Stimulated activated CD4-positive, alpha-beta T cell treated with anti-CD3 and anti-CD28 coated beads, Interleukin-4, amount 100 ng/mL, for 48 hours (primary cell): ENCODE results near the gene KRTAP10-8.
"Not testable (repeated sequence)": the region's sequence is repeated elsewhere in the genome, so short reads cannot be mapped to it uniquely, and the experiment has no call there.

Experiments
- DNase-seq, 2 donors: peaks; one replicate each; pipeline ENCODE4 v3.0.0-alpha.2; 2020; ENCODE audit warnings: low read depth in 2 of 2

Gene KRTAP10-8

DNA sequence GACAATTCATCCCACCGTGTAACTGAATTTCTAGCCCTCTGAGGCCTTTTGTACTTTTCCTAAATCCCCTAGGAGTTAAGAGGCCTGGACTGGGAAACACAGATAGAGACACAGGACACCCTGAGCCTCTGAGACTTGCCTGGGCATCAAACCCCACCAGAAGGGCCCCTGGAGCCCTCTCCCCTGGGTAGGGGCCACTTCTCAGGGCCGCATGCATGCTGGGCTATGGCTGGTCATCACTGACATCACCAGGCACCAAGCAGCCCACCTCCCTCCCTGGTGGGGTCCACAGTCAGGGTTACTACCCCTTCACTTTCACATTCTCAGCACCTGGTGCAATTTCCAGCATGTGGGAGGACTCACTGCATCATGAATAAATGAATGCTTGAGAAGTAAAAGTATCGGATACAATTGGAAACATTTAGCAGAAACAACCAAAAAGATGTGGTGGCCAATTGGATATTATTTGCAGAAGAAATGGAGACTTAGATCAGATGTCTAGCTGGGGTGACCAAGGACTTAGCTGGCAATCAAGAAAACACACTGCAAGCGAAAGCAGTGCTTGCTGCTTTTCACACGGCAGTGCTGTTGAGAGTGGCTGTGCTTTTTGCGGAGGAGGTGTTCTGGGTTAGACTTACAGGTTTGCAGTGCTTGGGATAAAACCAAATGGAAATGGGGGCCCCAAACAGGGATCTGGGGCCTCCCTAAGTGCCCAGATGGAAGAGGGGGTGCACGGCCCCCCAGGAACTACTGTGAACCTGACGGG is 12.4 kb upstream of the KRTAP10-8 start:
- DNase-seq, result no peak

DNA sequence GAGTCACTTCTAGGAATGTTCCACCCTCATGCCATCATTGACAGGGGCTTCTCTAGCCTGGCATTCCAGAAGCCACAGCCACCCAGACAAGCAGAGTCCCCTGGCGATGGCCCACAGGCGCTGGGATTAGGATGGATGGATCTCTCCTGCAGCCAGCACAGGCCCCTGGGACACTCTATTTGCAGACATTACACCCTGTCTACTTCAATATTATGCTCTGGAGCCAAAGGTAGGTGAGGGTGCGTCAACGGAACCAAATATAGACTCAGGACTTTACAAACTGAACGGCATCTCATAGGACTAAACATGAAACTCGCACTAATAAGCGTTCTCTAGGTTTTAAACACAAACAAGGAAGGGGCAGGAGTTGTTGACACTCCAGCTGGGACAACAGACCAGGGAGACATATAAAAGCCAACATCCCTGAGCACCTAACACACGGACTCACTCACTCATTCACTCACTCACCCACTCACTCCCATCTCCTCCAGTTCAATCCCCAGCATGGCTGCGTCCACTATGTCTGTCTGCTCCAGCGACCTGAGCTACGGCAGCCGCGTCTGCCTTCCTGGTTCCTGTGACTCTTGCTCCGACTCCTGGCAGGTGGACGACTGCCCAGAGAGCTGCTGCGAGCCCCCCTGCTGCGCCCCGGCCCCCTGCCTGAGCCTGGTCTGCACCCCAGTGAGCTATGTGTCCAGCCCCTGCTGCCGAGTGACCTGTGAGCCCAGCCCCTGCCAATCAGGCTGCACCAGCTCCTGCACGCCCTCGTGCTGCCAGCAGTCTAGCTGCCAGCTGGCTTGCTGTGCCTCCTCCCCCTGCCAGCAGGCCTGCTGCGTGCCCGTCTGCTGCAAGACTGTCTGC is 11.5 kb upstream of the KRTAP10-8 start, which contains the start of gene KRTAP10-7:
KRTAP10-7 (plus strand) TSS at position 480 of the 861 bp plus-strand sequence; CDS start at position 505, 25 bp downstream.
- DNase-seq, result not testable (repeated sequence)

DNA sequence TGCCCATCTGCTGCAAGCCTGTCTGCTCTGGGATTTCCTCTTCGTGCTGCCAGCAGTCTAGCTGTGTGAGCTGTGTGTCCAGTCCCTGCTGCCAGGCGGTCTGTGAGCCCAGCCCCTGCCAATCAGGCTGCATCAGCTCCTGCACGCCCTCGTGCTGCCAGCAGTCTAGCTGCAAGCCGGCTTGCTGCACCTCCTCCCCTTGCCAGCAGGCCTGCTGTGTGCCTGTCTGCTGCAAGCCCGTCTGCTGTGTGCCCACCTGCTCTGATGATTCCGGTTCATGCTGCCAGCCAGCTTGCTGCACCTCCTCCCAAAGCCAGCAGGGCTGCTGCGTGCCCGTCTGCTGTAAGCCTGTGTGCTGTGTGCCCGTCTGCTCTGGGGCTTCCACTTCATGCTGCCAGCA is 10.8 kb upstream of the KRTAP10-8 start:
- DNase-seq, result not testable (repeated sequence)

DNA sequence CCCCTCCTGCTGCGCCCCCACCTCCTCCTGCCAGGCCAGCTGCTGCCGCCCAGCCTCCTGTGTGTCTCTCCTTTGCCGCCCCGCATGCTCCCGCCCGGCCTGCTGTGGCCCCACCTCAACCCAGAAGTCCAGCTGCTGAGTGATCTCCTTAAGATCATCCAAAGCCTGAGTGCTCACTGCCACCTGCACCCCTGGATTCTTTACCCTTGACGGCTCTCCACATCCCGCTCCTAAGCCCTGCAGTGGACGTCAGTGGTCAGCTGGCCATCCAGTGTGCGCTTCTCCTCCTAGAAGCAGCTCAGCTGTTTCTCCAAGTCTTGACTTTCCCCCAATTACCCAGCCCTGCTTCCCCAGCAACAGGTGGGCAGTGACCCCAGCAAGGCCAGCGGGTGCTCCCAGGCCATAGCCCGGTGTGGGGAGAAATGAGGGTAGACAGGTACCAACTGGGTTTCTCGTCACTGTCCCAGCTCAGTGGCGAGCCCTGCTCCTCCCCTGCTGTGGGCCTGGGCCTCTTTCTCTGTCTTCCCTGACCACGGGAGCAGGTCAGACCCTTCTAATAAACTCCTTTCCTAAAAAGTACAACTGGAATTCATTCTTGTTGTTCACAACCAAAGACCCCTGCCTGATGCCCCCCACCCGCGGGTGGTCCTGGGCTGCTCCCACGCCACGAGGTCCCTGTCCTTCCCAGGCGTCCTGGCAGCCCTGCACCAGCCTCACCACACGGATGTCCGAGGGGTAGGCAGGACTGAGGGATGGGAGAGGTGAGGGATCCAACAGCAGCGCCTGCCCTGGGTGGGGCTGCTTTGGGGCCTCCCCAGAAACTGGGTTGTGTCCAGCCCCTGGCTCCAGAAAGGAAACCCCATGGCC is 10.1 kb upstream of the KRTAP10-8 start:
- no peak for DNase-seq

DNA sequence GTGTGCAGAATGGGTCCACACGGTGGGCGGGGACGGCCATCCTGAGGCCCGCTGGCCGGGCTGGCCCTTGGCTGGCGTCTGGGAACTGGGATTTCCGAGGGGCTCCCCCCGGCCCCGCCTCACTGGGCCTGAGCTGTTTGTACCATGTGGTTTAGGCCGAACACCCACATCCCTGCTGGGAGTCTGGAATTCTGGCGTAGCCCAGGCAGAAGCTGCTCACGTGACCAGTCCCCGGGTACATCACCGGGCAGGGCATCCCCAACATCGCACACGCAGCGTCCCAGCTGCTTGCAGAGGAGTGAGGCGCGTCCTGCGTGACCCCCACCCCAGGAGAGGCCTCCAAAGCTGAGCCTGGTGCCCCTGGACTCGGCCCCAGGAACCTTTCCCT is 9.4 kb upstream of the KRTAP10-8 start:
- no peak for DNase-seq

DNA sequence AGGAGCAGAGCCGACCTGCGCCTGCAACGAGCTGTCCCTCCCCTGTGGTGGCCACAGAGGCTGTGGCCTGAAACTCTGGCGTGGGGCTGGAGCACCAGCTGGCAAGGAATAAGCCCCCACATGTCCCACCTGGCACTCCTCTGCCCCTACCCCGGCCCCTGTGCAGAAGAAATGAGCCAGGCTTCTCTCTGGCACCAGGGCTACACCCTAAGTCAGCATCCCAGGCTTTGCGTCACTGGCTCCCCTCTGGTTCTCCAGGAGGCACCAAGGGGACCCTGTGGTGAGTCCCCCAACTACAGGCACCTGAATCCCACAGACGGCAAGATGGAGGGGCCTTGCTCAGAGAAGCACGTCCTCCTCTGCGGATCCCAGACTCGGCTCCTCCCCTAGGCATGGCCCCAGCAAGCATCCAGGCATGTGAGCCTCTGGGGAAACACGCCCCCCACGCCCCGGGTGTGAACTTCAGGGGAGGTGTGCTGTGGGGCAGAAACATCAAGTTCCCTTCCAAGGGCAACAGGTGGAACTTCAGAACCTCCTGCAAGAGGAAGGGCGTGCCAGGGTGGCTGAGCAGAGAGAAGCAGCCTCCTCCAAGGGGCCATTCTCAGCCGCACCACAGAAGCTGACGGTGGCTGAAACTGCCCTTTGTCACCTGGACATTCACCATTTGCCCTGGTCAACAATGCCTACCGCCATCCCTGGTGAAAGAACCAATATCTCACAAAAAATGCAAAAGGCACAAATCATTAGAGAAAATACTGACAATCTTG is 8.6 kb upstream of the KRTAP10-8 start:
- DNase-seq, result no peak

DNA sequence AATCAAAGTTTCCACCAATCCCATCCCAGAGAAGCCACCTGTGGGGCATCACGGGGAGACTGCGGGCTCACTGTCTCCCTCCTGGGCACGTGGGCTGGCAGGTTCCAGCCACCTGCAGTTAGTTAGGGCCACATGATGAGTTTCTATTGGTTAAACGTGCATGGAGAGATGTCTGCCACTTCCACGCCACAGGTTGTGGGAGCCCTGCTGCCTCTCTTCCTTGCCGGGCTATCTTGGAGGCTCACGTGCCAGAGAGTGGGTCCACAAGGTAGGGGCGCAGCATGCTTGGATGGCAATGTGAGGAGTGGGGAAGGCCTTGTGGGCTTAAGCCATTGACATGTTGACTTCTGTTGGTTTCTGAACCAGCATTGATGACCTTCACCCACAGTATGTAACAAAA is 8.0 kb upstream of the KRTAP10-8 start:
- no peak for DNase-seq

DNA sequence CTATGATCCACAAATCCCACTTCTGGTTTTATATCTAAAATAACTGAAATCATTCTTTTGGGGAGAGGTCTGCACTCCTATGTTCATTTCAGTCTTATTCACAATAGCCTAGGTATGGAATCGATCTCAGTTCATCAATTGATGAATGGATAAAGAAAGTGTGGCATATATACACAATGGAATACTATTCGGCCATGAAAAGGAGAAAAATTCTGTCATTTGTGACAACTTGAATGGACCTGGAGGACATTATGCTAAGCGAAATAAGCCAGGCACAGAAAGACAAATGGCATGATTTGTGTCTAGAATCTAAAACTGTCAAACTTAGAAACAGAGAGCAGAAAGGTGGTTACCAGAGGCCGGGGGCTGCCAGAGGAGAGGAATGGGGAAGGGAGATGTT is 5.4 kb upstream of the KRTAP10-8 start:
- no peak for DNase-seq

DNA sequence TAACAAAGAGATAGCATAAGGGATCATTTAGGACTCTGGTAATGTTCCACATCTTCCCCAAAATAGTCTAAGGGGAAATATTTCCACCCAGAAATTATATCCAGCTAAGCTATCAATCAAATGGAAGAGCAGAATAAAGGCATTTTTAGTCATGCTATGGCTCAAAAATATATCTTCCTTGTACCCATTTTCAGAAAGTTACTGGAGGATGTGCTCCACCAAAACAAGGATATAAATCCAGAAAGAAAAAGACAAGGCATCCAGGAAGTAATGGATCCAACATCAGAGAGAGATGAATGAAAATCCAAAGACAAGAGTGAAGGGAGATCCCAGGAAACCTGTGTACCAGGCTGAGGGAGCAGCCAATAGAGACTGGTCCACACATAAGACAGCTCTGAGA is 2.7 kb upstream of the KRTAP10-8 start:
- DNase-seq, result no peak

DNA sequence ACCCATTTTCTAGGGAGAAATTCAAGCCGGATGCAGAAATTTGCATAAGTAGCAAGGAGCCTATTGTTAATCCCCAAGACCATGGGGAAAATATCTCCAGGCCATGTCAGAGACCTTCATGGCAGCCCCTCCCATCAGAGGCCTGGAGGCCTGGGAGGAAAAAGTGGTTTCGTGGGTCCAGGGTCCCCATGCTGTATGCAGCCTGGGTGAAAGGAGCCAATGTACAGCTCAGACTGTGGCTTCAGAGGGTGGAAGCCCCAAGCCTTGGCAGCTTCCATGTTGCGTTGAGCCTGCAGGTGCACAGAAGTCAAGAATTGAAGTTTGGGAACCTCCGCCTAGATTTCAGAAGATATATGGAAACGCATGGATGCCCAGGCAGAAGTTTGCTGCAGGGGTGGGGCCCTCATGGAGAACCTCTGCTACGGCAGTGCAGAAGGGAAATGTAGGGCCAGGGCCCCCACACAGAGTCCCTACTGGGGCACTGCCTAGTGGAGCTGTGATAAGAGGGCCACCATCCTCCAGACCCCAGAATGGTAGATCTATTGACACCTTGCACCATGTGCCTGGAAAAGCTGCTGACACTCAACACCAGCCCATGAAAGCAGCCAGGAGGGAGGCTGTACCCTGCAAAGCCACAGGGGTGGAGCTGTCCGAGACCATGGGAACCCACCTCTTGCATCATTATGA is 1.6 kb upstream of the KRTAP10-8 start:
- DNase-seq, result not testable (repeated sequence)

DNA sequence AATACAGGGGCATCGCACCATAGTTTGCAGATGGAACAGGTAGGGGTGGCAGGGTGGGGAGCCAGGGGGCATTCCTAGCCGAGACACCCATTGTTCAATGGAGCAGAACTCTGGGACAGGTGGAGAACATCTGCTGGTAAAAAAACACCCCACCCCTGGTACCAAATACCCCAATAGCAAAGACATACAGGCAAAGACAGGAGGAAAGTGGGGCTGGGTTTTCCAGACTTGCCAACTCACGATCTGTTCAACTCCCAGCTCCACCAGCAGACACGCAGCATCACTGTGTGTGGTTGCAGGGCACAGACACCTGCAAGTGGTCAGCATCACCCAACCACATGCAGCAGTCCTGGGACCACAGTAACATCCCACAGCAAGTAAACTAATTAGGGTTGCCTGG is 328 bp upstream of the KRTAP10-8 start:
- no peak for DNase-seq

DNA sequence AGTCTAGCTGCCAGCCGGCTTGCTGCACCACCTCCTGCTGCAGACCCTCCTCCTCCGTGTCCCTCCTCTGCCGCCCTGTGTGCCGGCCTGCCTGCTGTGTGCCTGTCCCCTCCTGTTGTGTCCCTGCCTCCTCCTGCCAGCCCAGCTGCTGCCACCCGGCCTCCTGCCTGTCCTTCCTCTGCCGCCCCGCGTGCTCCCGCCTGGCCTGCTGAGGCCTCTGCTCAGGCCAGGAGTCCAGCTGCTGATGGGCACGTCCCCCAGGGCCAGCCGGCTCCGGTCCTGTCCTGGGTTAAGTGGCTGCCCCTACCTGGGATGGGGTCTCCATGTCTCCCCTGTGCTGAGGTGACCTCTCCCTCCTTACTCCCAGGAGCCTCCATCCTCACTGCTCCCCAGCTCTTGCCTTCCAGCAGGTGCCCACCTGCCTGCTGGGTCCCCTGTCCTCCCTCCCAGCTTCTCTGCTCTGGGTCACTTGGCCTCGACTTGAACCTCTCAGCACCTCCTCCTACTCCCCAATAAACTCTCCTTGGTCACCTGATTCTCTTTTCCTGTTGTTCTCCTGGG is 870 bp downstream of the KRTAP10-8 start:
- no peak for DNase-seq

DNA sequence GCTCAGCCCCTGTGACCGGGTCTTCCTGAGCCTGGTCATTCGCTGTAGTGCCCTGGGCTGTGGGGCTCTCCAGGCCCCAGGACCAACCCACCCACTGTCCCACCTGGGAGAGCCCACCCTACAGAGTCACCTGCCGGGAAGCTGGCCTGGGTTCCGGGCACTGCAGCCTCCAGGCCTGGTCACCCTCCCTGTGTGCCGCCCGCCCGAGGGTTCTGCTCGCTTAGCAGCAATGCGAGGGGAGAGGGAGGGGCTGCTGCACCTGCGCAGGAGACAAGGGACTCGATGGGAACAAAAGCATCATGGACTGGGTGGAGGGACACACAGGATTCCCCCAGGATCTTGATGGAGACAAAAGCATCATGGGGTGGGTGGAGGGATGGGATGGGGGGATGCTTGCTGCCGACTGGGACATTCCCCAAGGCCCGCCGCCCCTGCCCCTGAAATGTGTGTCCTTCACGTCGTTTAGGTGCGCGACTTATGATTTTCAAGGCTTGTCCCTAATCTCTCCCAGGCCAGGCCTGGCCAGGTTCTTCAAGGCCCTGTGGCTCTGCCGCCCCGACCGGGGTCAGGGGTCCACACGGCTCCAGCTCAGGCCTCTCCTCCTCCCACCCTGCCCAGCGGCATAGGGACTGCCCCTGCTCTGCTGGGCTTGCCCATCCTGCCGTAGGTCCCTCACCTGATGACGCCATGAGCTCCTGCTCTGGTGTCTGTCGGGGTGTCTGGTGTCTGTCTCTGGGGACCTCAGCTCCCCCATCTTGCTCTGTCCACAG is 1.7 kb downstream of the KRTAP10-8 start:
- DNase-seq, result no peak

DNA sequence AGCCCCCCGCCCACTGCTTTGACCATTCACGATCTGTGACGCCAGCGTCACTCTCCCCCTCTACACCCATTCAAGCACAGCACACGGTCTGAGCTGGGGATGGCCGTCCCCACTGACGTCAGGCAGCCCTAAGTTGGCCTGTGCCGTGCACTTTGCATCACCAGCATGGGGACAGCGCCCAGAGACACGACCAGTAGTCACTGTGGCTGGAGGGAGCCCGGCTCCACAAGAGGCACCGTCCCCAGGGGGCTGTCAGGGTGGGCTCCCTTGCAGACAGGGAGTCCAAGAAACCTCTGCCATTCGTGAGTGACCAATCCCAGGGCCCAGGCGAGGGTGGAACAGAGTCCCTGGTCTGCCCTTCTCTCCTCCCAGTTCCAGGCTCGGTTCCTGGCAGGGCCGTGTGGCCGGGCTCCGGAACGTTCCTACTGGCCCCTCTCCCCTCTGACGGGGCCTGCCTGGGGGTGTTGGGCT is 2.3 kb downstream of the KRTAP10-8 start:
- no peak for DNase-seq

DNA sequence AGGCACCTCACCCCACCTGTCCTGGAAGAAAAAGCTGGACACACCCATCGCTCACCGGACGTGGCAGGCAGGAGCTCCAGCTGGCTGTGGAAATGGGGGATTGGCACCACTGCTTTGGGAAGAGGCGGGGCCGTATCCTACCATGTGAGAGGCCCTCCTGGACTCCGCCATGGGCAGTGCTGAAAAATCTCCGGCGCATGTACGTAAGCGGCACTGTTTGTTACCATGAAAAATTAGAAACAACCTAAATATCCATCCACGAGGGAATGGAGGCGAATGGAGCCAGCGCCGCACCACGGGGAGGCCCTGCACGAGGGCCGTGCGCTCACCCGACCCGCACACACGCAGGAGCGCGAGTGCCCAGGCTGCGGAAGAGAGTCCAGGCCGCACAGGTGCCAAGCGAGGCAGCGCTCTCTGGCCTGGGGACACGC is 3.1 kb downstream of the KRTAP10-8 start:
- no peak for DNase-seq

DNA sequence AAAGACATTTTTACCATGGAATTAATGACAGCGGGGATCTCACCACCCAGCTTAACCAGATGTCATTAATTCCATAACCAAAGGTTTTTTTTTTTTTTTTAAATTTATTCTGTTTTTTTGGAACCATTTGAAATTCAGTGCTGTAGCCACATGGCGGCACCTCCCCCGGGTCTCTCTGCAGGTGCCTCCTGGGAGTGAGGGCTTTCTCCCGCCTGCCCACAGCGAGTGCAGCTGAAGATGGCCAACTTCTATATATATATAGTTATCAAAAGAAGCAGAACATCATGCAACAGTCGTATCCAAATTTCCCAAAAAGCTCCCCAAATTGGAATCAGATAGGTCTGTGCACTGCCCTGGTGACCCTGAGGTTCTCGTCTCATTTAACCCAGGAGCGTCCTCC is 3.6 kb downstream of the KRTAP10-8 start:
- no peak for DNase-seq

DNA sequence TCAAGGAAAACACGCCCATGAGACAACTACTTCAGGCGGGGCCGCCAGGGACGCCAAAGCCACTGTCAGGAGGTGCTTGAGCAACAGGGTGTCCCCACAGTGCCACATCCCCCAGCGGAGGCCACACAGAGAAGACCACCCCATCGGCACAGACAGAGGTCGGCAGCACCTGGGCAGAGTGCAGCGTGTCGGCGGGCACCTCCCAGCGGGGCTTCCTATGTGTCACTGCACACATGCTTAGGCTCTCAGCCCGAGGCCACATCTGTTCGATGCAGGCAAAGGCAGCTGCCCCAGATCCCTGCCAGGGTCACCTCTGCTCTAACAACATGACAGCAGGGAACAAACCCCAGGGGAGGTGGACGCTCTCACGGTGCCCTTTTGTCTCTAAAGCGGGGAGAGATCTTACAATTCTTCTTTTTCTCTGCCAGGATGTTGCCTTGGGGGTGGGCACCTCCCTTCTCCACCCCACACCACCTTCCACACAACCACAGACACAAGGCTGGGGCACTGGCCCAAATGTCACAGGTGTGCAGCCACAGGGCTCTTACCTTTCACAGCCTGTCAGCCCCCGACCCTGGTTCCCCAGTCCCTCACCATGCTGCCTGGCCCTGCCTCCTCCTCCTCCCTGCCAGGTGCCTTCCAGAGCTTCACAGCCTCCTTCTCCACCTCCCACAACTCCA is 4.2 kb downstream of the KRTAP10-8 start:
- DNase-seq, result no peak

DNA sequence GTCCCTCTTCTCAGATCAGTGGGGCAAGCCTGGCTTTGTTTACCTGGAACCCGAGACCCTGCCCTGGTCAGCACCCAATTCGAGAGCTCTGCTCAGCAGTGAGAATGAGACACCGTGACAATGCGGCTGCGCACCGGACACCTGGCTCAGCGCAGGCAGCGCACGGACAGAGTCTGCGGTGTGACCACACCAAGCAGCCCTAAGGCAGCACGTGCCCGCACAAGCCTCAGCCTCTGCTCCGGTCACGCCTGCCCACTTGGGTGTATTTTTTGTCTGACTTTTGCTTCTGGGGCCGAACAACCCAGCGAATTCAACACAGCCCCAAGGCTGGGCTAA is 4.7 kb downstream of the KRTAP10-8 start:
- no peak for DNase-seq

DNA sequence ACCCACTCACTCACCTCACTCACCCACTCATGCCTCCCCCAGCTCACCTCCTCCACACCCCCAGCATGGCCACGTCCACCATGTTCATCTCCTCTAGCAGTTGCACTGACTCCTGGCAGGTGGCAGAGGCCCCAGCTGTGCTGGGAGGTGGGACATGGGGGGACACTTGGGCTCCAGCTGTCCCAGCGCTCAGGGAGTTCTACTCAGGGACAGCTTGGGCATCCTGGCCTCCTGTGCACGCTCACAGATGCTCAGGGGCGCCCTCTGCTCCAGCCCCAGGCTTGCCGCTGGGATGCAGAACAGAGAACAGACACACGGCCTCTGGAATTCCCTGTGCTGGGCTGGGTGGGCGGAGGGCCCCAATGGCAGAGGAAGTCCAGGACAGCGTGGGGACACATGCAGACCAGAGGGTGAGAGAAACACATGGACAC is 5.2 kb downstream of the KRTAP10-8 start:
- DNase-seq, result no peak
